T-helper 1 cell treated with Interleukin-12 subunit alpha and Interleukin-12 subunit beta and Interleukin-4 antibody, amounts not matched to agents 30 μg/mL and 1 μg/mL, for 36 hours (primary cell): ENCODE data around the gene TUG1.

Experiments used
- H3K27ac Mint-ChIP-seq: one replicate; pipeline ENCODE4 v1.8.0; 2021; ENCODE audit warnings: mild to moderate bottlenecking, mixed read lengths
- H3K27me3 Mint-ChIP-seq: one replicate; pipeline ENCODE4 v1.8.0; 2021; ENCODE audit warnings: low read depth, mixed read lengths
- H3K36me3 Mint-ChIP-seq: one replicate; pipeline ENCODE4 v1.8.0; 2021; ENCODE audit warnings: low read depth, mixed read lengths
- H3K4me1 Mint-ChIP-seq: one replicate; pipeline ENCODE4 v1.8.0; 2021; ENCODE audit warnings: low read depth, mixed read lengths
- H3K4me3 Mint-ChIP-seq: one replicate; pipeline ENCODE4 v1.8.0; 2021; ENCODE audit warnings: mild to moderate bottlenecking, moderate library complexity, mixed read lengths
- H3K9me3 Mint-ChIP-seq: one replicate; pipeline ENCODE4 v1.8.0; 2021; ENCODE audit warnings: mixed read lengths

TUG1 gene

DNA sequence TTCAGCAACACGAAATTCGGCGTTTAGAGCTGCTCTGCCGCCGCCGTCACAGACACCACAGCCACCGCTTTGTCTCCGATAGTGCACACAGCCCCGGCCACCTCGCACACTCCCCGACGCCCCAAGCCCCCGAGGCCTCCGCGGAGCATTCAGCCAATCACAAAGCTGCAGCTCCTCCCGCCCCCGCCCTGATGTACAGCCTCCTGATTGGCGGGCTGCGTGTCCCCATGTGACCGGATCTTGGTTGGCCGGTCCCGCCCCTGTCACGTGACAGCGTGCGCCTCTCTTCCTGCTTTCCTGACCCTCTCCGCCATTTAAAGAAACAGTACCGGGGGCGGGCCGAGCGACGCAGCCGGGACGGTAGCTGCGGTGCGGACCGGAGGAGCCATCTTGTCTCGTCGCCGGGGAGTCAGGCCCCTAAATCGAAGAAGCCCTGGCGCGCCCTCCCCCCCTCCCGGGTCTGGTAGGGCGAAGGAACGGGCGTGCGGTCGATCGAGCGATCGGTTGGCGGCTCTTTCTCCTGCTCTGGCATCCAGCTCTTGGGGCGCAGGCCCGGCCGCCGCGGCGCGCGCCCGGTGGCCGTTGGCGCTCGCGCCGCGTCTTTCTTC is at the start of gene TUG1:
Gene TUG1, plus strand, starts transcription at position 342 of the 608 bp plus-strand sequence.
- peaks cover 26% of the 10 kb centered on the region for H3K9me3 Mint-ChIP-seq
- peaks cover 63% of the 10 kb centered on the region for H3K4me1 Mint-ChIP-seq
- H3K27ac Mint-ChIP-seq, result peak within 1 kb of the TSS; percentile 99
- peak within 1 kb of the TSS; percentile 97 for H3K4me3 Mint-ChIP-seq
- H3K36me3 Mint-ChIP-seq, result peaks cover 59% of the 10 kb centered on the region
- no peaks in the 10 kb centered on the region for H3K27me3 Mint-ChIP-seq

DNA sequence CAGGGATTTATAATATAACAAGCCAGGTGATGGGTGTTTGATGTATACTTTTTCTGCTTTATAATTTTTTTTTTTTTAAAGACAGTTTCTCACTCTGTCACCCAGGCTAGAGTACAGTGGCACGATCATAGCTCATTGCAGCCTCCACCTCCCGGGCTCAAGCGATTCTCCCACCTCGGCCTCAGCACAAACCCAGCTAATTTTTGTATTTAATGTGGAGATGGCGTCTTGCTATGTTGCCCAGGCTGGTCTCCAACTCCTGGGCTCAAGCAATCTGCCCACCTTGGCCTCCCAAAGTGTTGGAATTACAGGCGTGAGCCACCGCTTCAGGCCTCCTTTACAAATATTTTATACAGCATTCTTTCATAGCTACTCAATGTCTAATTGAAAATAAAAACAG is 49.1 kb upstream of the TUG1 start:
- Mint-ChIP-seq H3K4me1 (peaks cover 12% of the 10 kb centered on the region), H3K4me3 (no peak overlapping the region), H3K9me3 (peaks cover 5% of the 10 kb centered on the region), H3K27ac (no peak overlapping the region), H3K27me3 (peaks cover 4% of the 10 kb centered on the region), H3K36me3 (peaks cover 11% of the 10 kb centered on the region)

DNA sequence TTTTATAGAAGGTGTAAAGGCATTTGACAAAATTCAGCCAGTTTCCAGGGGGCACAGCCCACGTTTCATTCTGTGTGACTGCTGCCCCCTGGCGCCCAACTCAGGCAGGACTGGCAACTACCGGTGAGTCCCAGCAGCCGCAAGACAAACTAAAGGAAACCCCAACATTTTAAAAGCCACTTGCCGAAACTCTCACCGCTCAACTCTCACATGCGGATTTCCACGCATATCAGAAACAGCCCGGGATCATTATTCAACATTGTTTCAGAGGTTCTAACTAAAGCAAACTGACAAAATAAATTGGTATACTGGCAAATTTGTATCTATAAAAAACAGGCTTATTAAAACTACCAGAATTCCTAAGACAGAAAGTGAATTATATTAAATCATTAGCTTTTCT is 48.7 kb upstream of the TUG1 start:
- H3K9me3 Mint-ChIP-seq, result peaks cover 5% of the 10 kb centered on the region
- peak overlapping the region; percentile 78 for H3K4me3 Mint-ChIP-seq
- H3K27me3 Mint-ChIP-seq, result peaks cover 4% of the 10 kb centered on the region
- peaks cover 12% of the 10 kb centered on the region for H3K4me1 Mint-ChIP-seq
- H3K36me3 Mint-ChIP-seq, result peaks cover 12% of the 10 kb centered on the region
- H3K27ac Mint-ChIP-seq, result no peak overlapping the region

DNA sequence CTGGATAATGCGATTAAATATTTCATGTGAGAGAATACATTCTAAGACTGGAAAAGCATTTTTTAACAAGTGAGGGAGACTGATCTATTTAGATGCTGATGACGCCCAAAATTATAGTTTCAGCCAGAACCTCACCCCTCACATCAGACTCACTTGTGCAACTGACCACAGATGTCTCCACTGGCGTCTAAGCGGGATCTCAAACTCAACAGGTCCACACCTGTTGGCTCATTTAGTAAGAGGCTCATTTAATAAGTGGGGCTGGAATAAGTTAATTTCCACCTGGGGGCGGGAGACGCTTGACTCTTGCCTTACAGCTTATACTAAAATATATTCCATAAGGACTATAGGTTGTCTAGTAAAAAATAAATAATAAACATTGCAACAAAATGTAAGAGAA is 48.0 kb upstream of the TUG1 start:
- Mint-ChIP-seq H3K9me3 (peaks cover 5% of the 10 kb centered on the region), H3K27me3 (peaks cover 4% of the 10 kb centered on the region), H3K4me1 (peaks cover 12% of the 10 kb centered on the region), H3K36me3 (peaks cover 12% of the 10 kb centered on the region), H3K4me3 (peak overlapping the region; percentile 67), H3K27ac (peak overlapping the region; percentile 68)

DNA sequence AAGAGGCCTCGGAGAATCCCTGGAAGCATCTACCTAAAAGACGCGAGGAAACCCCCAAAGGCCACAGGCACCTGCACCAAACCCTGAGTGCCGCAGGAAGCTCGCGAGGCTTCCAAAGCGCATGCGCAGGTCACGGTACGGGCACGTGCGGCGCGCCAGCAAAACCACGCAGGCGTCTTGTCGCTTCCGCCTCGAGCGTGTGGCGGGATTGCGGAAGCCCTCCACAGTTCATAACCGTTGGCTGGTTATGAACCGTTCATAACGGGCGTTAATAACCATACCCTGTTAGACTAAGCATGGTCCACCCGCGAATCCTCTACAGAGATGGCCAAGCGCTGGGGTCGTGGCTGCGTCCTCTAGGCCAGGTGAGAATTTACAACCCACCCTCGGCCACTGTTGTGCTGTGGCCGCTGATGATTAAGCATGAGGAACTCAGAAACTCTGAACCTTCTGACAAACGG is 46.9 kb upstream of the TUG1 start:
- Mint-ChIP-seq H3K36me3 (peaks cover 16% of the 10 kb centered on the region), H3K27ac (peak overlapping the region; percentile 73), H3K27me3 (peaks cover 4% of the 10 kb centered on the region), H3K4me3 (peak overlapping the region; percentile 67), H3K4me1 (peaks cover 12% of the 10 kb centered on the region), H3K9me3 (no peaks in the 10 kb centered on the region)

DNA sequence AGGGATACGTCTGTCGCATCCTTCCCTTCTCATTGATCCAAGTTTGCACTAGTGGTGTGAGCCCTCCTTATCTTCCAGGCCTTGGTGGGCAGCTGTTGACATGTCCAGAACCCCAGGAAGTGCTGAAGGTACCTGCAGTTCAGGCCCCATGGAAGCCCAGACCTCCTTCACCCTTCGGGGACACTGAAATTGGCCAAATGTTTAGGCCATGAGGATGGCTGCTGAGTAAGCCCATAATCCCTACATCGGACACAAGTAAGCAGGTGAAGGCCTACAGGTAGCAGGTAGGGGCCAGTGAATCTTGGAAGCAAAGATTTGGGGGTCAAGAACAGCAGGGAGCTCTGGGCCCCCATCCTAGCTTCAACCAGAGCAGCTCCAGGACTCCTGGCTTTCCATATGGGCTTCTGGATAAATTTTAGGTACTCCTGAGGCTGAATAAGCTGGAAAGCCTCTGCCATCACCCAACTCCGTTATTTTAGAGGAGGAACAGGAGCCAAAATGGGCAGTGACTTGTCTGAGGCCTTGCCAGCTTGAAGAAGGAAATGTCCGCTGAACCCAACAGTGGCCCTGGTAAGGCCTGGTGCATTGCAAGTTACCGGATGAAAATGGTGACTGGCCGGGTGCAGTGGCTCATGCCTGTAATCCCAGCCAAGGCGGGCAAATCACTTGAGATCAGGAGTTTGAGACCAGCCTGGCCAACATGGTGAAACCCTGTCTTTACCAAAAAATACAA is 45.7 kb upstream of the TUG1 start:
- Mint-ChIP-seq H3K9me3 (no peaks in the 10 kb centered on the region), H3K27ac (no peak overlapping the region), H3K36me3 (peaks cover 23% of the 10 kb centered on the region), H3K4me1 (peaks cover 12% of the 10 kb centered on the region), H3K4me3 (peak overlapping the region; percentile 14), H3K27me3 (peaks cover 4% of the 10 kb centered on the region)

DNA sequence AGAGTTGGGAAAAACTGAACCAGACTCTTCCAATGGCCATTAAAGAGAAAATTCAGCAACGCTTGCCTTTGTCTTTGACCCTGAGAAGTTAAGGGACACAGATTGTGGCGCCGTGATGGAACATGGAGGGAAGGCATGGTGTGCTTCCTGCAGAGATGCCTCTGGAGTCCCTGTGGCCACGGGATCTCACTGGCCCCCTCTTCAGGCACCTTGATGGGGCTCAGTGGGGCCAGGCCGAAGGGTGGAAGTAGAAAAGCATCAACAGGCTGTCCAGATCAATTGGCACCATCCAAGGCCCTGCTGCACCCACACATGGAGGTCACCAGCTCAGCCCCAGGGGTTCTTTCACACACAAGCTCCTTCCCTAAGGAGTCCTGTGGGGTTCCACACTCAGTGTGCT is 43.4 kb upstream of the TUG1 start:
- Mint-ChIP-seq H3K36me3 (peaks cover 33% of the 10 kb centered on the region), H3K4me1 (peaks cover 9% of the 10 kb centered on the region), H3K4me3 (no peak overlapping the region), H3K9me3 (no peaks in the 10 kb centered on the region), H3K27me3 (no peaks in the 10 kb centered on the region), H3K27ac (no peak overlapping the region)

DNA sequence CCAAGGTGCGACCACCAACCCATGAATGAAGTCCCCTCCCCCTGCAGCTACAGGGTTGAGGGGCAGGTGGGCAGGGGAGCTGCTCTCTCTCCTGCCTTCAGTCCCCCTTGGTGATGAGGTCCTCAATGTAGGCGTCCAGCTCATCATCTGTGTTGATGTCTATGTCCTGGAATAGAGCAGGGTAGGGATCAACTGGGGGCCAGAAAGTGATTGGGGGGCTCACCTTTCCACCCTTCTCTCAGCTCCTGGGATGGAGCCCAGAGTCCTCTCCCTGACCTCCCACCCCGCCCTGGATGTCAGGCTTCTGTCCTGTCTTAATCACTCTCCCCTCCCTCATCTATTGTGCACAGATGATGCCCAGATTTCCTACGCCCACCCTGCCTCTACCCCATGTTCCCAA is 42.4 kb upstream of the TUG1 start:
- no peak overlapping the region for H3K4me3 Mint-ChIP-seq

DNA sequence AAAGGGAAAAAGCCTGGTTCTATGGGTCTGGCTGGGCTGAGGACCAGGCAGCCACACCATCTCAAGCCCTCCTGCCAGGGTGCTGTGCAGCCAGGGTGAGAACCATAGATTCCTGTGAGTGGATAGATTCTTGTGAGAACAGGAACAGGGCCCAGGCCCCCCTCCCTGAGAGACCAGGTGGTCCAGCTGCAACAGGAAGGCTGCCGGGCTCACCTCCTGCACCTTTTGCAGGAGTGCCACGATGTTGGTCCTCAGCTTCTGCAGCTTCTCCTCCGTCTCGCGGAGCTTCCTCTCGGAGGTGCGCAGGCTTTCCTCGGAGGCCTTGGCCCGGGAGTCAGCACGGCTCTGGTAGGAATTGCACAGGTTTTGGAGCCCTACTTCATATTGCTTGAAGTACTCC is 41.3 kb upstream of the TUG1 start:
- no peaks in the 10 kb centered on the region for H3K9me3 Mint-ChIP-seq
- no peak overlapping the region for H3K4me3 Mint-ChIP-seq
- no peaks in the 10 kb centered on the region for H3K4me1 Mint-ChIP-seq
- H3K27me3 Mint-ChIP-seq, result no peaks in the 10 kb centered on the region
- no peak overlapping the region for H3K27ac Mint-ChIP-seq
- H3K36me3 Mint-ChIP-seq, result peaks cover 44% of the 10 kb centered on the region

More for the DNA sequence above, 42.4 kb upstream of the TUG1 start:
- Mint-ChIP-seq H3K27me3 (no peaks in the 10 kb centered on the region), H3K9me3 (no peaks in the 10 kb centered on the region), H3K4me1 (peaks cover 4% of the 10 kb centered on the region), H3K36me3 (peaks cover 41% of the 10 kb centered on the region), H3K27ac (no peak overlapping the region)

DNA sequence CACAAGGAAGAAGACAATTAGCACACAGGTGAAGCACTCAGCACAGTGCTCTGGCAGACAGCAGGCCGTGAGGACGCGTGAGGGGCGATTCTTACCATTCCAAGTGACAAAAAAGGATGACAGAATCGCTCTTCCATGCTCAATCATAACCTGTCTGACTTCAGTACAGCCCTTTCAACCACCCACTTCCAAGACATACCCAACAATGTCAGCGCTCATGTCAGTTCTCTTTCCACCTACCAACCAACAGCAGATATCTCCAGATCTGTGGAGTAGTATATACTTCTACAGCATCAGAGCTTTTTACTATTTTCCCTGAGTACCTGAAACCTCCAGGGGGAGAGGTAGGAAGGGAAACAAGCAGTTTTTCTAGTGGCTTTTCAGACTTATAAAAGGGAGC is 40.7 kb upstream of the TUG1 start:
- H3K9me3 Mint-ChIP-seq, result no peaks in the 10 kb centered on the region
- peaks cover 45% of the 10 kb centered on the region for H3K36me3 Mint-ChIP-seq
- H3K27ac Mint-ChIP-seq, result no peak overlapping the region
- no peak overlapping the region for H3K4me3 Mint-ChIP-seq
- H3K4me1 Mint-ChIP-seq, result no peaks in the 10 kb centered on the region
- H3K27me3 Mint-ChIP-seq, result no peaks in the 10 kb centered on the region

DNA sequence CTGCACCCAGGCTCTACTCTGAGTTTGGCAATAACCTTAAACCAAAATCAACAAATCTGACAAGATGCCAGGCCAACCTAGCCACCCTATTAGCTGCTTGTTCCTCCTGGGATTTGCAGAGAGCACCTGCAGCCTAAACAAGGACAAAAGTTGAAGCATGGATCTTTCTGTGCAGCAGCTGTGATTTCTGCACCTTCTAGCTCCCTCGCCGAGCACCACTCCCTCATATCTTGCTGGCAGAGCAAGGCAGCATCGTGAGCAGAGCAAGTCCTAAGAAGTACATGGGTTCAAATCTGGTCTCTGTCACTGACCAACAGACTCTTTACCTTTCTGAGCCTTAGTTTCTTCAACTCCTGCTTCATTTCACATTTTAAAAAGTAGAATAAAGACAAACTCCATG is 38.8 kb upstream of the TUG1 start:
- Mint-ChIP-seq H3K36me3 (peaks cover 52% of the 10 kb centered on the region), H3K27ac (no peak overlapping the region), H3K4me3 (no peak overlapping the region)

DNA sequence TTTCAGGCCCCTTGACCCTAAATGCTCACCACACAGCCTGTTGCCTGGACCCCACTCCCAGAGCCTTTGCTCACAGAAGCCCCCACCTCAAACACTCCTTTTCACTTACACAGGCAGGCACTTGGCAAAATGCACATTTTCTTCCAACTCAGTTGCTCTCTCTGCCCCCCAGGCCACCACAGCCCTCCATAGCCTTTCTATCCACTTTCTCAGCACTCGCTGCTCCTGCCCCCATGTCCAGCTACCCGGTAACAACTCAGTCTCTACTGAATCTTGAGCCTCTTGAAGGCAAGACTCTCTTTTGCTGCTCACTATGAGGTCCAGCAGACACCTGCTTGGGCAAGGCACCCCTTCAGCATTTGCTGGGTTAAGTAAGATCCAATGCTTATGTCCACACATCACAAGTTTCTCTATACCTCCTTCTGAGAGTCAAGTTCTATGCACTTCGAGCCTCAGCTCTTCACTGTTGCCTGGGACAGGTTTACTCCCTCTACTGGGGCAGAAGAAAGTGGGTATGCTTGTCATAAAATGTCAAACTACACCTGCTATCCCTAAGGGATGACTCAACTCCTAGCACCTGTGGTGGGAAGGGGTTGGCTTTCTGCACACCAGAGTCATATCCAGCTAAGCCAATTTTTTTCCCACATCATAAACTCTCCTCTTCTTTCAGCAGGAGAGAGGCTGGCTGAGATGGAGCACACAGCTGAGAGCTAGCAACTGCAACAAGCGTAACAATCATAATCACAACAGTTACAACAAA is 37.3 kb upstream of the TUG1 start:
- peaks cover 2% of the 10 kb centered on the region for H3K4me1 Mint-ChIP-seq

More for the DNA sequence above, 38.8 kb upstream of the TUG1 start:
- Mint-ChIP-seq H3K4me1 (no peaks in the 10 kb centered on the region), H3K9me3 (no peaks in the 10 kb centered on the region), H3K27me3 (no peaks in the 10 kb centered on the region)

DNA sequence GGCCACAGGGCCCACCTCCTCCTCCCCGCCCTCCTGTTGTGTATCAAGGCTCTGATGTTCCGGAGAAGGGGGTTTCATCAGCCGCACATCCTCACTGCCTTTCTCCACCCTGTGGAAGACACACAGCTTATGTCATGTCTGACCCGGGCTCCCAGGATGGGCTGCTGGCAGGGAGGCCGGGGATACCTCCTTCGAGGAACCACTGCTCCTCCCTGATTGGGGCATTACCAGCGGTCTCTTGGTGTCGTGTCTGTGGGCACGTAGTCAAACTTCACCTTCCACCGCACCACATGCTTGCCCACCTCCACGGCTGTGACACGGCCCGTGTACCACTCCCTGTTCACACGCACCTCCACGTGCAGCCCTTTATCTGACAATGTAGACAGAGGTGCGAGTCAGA is 36.4 kb upstream of the TUG1 start:
- Mint-ChIP-seq H3K36me3 (peaks cover 62% of the 10 kb centered on the region), H3K4me1 (peaks cover 2% of the 10 kb centered on the region), H3K27ac (no peak overlapping the region), H3K4me3 (no peak overlapping the region), H3K27me3 (no peaks in the 10 kb centered on the region), H3K9me3 (no peaks in the 10 kb centered on the region)

More for the DNA sequence above, 37.3 kb upstream of the TUG1 start:
- no peaks in the 10 kb centered on the region for H3K9me3 Mint-ChIP-seq
- H3K27me3 Mint-ChIP-seq, result no peaks in the 10 kb centered on the region
- peaks cover 64% of the 10 kb centered on the region for H3K36me3 Mint-ChIP-seq
- no peak overlapping the region for H3K4me3 Mint-ChIP-seq
- H3K27ac Mint-ChIP-seq, result no peak overlapping the region

DNA sequence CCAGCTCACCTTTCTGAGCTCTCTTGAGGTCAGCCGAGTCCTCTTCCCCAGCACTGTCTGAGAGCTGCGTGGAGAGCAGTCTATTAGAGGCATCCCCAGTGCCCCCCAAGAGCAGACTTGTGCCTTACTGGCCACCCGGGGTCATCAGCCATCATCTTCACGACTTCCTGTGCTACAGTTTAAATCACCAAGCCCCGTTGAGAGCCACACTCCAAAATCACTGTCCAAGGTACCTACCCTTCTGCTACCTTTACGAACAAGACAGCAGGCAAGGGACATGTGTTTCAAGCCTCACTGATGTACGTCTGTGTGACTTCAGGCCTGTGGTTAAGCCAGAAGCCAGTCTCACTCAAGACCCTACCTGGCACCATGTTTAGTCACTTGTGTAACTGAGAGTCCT is 35.6 kb upstream of the TUG1 start:
- no peak overlapping the region for H3K4me3 Mint-ChIP-seq
- peaks cover 64% of the 10 kb centered on the region for H3K36me3 Mint-ChIP-seq
- peaks cover 4% of the 10 kb centered on the region for H3K4me1 Mint-ChIP-seq
- H3K27ac Mint-ChIP-seq, result no peak overlapping the region
- no peaks in the 10 kb centered on the region for H3K9me3 Mint-ChIP-seq
- no peaks in the 10 kb centered on the region for H3K27me3 Mint-ChIP-seq

DNA sequence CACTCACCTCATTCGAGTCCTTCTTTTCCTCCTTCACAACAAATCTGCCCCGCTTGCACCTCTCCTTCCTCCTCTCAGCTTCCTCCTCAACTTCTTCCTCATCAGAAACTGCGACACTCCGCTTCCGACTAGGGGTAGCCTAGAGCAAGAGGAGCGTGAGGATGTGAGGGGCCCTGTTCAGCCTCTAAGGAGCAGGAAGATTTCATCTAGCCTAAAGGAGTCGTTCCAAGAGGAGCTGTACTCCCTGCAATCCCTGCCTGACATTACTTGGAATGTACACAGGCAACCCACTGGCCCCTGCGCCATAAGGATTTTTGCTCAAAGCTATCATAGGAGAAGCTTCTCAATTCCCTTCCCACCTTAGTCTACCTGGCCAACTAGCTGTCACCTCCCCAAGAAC is 35.0 kb upstream of the TUG1 start:
- Mint-ChIP-seq H3K4me3 (no peak overlapping the region), H3K9me3 (no peaks in the 10 kb centered on the region), H3K27ac (no peak overlapping the region), H3K27me3 (no peaks in the 10 kb centered on the region), H3K4me1 (peaks cover 4% of the 10 kb centered on the region), H3K36me3 (peaks cover 63% of the 10 kb centered on the region)
